Neural progenitor cell (in vitro differentiated cells): ENCODE measurements around the gene TEAD1.

Experiments used
- EZH2 ChIP-seq: fragments of 200-600 bp; sonication (generic); IDR thresholded peaks from 2 replicates; pipeline ENCODE4 v1.6.1; 2017; ENCODE audit warnings: antibody characterized with exemption, mild to moderate bottlenecking, moderate library complexity
- EZH2phosphoT487 ChIP-seq: fragments of 200-600 bp; sonication (generic); IDR thresholded peaks from 2 replicates; pipeline ENCODE4 v1.6.1; 2017; ENCODE audit warnings: antibody characterized with exemption
- TF ChIP-seq, protein P1 (sequence below): fragments of 200-600 bp; sonication (generic); IDR thresholded peaks from 2 replicates; pipeline ENCODE4 v1.5.1; 2017; ENCODE audit warnings: antibody characterized with exemption, mild to moderate bottlenecking

DNA sequence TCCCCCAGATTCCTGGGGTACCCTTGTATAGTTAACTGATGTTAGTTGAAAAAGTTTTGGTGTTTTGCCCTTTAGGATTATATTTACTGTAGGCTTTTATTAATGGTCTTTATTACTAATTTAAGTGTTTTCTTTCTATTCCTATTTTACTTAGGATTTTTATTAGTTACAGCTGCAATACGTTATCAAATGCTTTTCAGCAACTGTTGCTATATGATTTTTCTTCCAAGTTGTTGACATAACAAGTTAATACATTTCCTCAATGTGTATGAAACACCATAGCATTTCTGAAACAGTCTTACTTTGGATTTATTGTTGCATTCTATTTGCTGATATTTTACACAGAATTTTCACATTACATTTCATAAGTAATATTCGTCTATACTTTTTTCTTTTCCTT, 253.7 kb downstream of the TEAD1 start:
- TF ChIP-seq, protein P1, sequence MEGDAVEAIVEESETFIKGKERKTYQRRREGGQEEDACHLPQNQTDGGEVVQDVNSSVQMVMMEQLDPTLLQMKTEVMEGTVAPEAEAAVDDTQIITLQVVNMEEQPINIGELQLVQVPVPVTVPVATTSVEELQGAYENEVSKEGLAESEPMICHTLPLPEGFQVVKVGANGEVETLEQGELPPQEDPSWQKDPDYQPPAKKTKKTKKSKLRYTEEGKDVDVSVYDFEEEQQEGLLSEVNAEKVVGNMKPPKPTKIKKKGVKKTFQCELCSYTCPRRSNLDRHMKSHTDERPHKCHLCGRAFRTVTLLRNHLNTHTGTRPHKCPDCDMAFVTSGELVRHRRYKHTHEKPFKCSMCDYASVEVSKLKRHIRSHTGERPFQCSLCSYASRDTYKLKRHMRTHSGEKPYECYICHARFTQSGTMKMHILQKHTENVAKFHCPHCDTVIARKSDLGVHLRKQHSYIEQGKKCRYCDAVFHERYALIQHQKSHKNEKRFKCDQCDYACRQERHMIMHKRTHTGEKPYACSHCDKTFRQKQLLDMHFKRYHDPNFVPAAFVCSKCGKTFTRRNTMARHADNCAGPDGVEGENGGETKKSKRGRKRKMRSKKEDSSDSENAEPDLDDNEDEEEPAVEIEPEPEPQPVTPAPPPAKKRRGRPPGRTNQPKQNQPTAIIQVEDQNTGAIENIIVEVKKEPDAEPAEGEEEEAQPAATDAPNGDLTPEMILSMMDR: no peak
- no peak for TF ChIP-seq EZH2
- TF ChIP-seq EZH2phosphoT487: no peak
